ENCODE data around the gene PTPRJ.

The PTPRJ gene

DNA sequence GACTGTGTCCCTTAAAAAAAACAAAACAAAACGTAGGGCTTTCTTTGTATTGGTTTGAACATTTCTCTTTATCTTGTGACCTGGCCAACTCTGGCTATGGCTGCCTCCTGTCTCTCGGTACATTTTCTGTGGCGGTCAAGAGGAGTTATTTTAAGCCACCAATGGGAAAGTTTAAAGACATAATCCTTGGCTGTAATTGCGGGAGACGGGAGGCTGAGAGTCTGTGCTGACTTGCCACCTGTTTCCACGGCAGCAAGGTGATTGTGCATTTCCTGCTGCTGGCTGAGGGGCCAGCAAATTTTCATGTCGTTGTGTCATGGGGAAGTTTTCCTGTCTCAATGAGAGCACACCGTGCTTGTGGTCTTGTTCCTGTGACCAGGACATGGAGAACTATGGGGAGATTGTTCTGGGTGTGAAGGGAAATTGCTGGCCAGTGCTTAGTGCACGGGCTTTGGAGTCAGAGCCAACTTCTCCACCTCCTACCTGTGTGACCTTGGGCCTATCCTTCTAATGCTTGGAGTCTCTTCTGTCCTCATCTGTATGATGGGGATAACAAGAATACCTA, 11.0 kb downstream of the PTPRJ start:
- in situ Hi-C loops (cut with HindIII; ENCODE audit: low pct_ligation_motif_present, low pct_unique_long_range_greater_than_20kb, low sequenced_read_pairs): no loop called here
- DNase-seq: peak; percentile 45

DNA sequence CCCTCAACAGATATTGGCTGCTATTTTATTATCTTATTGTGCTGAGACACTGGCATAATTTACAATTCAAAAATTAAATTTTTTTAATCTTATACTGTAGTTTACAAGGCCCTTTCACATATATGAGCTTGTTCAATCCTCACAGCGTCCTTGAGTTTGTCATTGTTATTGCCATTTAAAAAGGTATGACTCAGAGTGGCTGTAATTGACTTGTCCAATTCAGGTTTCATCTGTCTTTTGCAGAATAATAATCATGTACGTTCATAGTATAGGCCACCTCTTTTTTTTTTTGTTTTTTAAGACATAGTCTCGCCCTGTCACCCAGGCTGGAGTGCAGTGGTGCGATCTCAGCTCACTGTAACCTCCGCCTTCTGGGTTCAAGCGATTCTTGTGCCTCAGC, 11.5 kb downstream of the PTPRJ start:
- no peak for DNase-seq
- in situ Hi-C loops (cut with HindIII; ENCODE audit: low pct_ligation_motif_present, low pct_unique_long_range_greater_than_20kb, low sequenced_read_pairs): no loop called here

DNA sequence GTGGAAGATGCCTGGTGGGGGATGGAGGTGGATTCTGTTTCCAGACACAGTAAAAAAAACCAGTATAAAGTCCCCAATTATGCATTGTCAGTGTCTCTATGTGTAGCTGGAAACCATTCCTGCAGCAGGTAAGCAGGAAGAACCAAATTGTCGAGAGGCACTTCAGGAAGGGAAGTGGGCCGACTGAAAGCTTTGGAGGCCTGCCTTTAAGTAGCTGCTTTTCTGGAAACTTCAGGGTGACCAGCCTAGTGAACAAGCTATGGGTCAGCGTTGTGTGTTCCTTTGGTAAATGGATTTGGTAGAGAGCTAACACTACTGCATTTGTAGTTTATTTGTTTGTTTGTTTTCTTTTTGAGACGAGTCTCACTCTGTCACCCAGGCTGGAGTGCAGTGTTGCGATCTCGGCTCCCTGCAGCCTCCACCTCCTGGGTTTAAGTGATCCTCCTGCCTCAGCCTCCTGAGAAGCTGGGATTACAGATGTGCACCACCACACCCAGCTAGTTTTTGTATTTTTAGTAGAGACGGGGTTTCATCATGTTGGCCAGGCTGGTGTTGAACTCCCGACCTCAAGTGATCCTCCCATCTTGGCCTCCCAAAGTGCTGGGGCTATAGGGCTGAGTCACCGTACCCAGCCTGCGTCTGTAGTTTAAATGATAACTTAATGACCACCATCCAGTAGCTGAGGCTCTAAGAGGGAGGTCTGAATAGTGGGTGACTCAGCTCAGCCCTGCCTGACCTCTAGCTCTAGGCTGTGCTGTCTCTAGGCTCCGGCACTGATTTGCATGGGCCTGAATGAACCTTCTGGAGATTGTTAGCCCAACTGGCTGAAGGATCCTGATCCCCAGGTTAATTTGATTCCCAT, 12.8 kb downstream of the PTPRJ start:
- in situ Hi-C loops (cut with HindIII; ENCODE audit: low pct_ligation_motif_present, low pct_unique_long_range_greater_than_20kb, low sequenced_read_pairs): no loop called here
- DNase-seq: peak; percentile 86

DNA sequence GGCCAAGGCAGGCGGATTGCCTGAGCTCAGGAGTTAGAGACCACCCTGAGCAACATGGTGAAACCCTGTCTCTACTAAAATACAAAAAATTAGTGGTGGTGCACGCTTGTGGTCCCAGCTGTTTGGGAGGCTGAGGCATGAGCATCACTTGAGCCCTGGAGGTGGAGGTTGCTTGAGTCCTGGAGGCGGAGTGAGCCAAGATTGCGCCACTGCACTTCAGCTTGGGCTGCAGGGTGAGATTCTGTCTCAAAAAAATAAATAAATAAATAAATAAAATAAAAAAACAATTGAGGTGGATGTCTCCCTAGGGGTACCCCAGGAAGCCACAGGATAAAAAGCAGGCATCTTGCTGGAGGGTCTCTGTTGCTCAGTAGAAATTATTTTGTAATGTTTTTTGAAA, 14.1 kb downstream of the PTPRJ start:
- no peak for DNase-seq
- in situ Hi-C loops (cut with HindIII; ENCODE audit: low pct_ligation_motif_present, low pct_unique_long_range_greater_than_20kb, low sequenced_read_pairs): no loop called here

DNA sequence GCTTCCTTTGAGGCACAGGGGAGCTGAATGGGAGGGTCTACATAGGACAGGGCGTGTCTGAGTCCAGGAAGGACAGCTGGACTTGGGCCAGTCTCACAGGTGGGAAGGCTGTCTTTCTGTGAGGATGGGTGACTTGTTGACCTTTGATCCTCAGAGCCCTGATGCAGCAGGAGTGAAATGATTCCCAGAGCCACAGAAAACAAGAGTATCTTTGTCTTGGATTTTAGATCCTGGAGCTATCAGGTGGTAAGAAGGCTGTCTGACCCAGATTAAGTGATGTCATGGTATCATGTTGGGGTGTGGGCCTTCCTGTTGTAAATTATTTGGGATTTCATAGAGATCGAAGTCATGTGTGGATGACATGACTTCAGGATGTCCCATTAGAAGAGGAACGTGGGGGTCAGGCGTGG, 15.0 kb downstream of the PTPRJ start:
- in situ Hi-C loops (cut with HindIII; ENCODE audit: low pct_ligation_motif_present, low pct_unique_long_range_greater_than_20kb, low sequenced_read_pairs): no loop called here
- no peak for DNase-seq

DNA sequence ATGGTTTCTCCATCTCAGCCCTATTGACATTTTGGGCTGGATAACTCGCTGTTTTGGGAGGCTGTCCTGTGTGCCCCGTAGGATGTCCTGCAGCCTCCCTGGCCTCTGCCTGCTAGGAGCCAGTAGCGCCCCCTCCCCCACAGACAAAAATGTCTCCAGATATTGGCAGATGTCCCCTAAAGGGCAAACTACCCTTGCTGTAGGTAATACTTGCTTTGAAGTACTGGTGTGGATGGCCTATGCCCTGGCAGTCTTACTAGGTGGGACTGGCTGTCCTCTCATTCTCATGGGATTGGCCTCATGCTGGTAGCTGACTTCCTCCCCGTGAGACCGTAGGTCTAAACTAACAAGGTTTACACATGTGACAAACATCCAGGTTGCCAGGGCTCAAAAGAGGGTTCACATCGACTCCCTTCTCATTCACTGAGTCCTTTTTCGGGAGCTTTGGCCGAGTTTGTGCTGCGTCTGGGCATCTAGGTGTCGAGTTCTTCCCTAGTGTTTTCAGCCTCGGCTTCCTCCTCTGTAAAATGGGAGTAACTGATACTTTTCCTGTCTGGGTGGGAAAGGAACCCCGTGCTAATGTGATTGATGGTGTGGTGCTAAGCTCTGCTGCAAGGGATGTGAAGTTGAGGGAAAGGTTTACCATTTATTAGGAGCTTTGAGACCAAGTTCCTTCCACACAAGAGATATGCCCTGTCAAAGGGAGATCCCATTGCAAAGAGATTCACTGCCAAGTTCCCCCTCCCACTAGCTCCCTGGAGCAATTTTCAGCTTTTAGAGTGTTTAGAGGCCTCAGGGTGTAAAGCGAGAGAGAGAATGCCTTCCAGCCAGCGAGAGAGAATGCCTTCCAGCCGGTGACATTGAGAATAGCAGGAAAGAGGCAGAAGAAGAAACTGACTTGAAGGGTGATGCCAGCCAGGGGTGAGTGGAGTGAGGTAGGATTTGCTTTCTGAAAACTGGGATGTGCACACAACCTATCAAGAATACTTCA, 17.0 kb downstream of the PTPRJ start:
- in situ Hi-C loops (cut with HindIII; ENCODE audit: low pct_ligation_motif_present, low pct_unique_long_range_greater_than_20kb, low sequenced_read_pairs): no loop called here
- DNase-seq: no peak

DNA sequence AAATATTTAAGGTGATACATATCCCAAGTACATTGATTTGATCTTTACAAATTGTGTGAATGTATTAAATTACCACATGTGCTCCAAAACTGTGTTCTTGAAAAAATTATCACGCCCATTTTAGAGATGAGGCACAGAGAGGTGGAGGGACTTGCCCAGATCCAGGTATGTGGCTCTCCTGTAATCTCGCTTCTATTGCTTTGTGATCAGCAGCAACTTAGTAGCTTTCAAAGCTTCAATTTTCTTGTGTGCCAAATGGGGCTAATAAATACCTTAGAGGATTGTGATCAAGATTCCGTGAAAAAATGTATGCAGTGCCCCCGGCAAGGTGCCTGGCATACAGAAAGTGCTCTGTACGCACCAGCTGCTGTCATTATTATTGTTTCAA, 18.0 kb downstream of the PTPRJ start:
- in situ Hi-C loops (cut with HindIII; ENCODE audit: low pct_ligation_motif_present, low pct_unique_long_range_greater_than_20kb, low sequenced_read_pairs): no loop called here
- no peak for DNase-seq

DNA sequence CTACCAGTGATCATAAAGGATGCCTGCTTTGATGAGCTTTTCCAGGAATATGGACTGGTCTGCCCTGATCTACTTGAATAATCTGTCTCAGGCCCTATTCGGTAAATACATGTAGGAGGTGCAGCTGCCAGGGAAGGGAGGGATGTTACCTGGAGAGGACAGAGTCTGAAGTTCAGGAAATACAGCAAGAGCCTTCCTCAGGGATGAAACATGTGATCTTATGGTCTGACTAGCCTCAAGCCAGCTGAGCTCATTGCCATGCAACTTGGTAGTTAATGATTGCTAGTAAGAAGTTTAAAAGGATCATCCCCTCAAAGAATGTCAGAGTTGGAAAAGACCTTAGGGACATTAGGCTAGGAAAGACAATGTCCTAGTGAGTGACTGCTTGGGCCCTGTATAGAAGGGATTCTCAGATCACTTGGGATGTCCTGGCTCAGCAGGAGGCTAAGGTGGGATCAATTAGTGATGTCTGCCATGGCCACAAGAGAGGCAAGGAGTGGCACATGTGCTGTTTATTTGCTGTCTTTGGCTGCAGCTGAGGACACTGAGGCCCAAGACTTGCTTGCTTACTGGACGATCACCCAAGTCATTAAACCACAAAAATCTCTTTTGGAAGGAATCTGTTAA, 18.5 kb downstream of the PTPRJ start:
- in situ Hi-C loops (cut with HindIII; ENCODE audit: low pct_ligation_motif_present, low pct_unique_long_range_greater_than_20kb, low sequenced_read_pairs): no loop called here
- DNase-seq: peak; percentile 82

DNA sequence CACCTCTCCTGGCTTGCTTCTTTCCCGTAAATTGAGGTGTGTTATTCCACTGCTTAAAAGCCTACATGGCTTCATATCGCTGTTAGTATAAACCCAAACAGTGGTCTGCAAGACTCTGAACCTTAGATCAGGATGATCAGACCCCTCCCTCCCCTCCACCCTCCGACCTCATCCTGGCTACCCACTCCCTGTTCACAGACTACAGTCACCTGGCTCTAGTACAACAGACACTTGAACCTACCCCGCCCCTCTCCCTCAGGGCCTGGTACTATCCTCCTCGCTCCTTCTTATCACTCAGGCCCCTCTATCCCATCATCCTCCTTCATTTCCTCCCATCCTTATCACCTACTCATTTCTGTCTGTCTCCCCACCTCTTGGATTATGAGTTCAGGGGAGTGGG, 20.1 kb downstream of the PTPRJ start:
- DNase-seq: no peak
- in situ Hi-C loops (cut with HindIII; ENCODE audit: low pct_ligation_motif_present, low pct_unique_long_range_greater_than_20kb, low sequenced_read_pairs): no loop called here

DNA sequence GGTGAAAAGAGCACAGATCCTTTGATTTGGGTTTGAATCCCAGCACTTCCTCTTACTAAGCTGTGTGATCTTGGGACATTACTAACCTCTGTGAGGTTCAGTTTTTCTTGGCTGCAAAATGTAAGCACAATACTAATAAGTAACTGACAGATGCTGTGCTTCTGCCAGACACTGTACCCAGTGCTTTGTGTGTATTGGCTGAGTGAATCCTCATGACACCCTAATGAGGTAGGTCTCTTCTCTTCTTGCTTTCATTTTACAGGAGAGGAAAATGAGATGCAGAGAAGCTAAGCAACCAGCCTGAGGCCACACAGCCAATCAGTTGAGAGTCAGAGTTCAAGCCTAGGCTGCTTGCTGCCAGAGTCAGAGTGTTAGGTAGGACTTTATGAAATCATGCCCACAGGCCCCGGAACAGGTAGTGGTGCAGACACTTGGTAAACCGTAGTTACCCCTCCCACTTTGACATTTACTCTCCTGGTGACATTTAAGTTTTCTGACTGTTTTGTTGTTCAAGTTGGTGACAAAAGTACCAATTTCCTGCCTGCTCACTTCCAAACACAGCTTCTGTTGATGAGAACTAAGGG, 21.2 kb downstream of the PTPRJ start:
- in situ Hi-C loops (cut with HindIII; ENCODE audit: low pct_ligation_motif_present, low pct_unique_long_range_greater_than_20kb, low sequenced_read_pairs): no loop called here
- DNase-seq: peak; percentile 80

DNA sequence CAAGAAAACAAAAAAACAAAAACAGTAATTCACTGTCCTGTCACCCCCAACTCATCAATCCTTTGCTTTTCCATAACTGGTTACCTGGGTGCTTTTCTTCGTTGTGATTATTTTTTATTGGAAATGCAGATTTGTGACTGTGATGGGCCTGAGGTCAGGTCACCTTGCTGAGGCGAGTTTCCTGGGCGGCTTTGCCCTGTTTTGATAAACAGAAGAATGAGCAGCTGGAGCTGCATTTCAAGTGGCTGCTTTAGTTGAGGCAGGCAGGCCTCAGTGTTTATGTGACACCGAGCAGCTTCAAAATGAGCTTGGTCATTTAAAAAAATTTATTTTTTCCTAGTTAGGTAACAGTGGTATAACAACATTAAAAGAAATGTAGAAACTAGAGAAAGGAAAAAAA, 22.2 kb downstream of the PTPRJ start:
- in situ Hi-C loops (cut with HindIII; ENCODE audit: low pct_ligation_motif_present, low pct_unique_long_range_greater_than_20kb, low sequenced_read_pairs): no loop called here
- DNase-seq: no peak

DNA sequence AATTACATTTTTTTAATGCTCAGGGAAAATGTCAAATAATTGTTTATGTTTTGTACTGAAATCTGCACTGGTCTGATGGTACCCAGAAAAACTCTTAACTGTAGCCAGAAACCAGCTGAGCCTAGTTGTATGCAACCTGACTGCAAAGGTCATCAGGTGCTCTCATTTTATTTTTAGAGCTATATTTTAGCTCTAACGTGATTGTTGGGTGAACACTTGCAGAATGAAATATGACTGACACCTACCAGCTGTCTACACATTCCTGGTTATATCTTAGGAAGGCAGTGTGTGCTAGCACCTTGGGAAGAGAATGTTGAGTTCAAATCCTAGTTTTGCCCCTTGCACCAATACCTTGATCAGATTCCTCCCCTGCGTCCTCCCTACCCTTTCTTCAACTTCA, 23.6 kb downstream of the PTPRJ start:
- no peak for DNase-seq
- in situ Hi-C loops (cut with HindIII; ENCODE audit: low pct_ligation_motif_present, low pct_unique_long_range_greater_than_20kb, low sequenced_read_pairs): no loop called here

DNA sequence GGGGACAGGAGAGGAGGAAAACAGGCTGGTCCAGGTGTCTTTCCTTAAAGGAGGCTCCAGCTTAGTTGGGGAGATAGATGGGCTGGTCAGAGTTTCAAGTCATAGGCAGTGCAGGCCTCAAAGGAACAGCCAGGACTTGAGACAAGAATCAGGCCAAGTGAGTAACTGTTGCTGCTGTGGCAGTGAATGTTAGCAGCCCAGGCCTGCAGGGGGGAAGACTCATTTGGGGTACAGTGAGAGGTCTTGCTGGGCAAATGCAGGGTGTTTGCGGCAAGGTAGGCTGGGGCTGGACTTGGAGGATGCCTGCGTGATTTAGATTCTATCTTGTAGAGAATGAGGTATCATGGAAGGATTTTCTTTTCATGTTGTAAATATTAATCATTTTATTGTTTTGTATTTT, 24.1 kb downstream of the PTPRJ start:
- no peak for DNase-seq
- in situ Hi-C loops (cut with HindIII; ENCODE audit: low pct_ligation_motif_present, low pct_unique_long_range_greater_than_20kb, low sequenced_read_pairs): no loop called here

DNA sequence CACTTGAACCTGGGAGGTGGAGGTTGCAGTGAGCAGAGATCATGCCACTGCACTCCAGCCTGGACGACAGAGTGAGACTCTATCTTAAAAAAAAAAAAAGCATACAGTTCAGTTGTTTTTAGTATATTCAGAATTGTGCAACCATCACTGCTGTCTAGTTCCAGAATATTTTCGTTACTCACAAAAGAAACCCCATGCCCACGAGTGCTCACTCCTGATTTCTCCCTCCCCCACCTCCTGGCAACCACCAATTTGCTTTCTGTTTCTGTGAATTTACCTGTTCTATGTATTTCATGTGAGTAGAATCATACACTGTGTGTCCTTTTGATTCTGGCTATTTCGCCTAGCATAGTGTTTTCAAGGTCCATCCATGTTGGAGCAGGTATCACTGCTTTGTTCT, 24.8 kb downstream of the PTPRJ start:
- in situ Hi-C loops (cut with HindIII; ENCODE audit: low pct_ligation_motif_present, low pct_unique_long_range_greater_than_20kb, low sequenced_read_pairs): no loop called here
- DNase-seq: no peak

DNA sequence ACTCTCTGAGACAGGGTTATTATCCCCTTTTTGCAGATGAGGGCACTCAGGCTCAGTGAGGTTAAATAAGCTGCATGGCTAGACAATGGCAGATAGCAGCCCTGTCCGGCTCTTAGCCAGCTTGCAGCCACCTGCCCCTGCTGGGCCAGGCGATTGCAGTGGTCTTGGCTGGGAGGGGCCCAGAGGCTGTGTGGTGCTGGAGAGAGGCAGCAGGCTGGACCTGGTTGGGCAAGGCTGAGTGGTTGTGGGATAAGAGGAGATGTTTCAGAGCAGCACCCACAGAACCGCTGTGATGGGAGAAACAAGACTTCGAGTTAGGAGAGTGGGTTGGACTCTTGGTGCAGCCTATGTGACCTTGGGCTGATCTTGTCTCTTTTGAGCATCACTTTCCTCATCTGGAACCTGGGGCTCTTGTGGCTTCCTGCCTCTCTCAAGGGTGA, 25.5 kb downstream of the PTPRJ start:
- in situ Hi-C loops (cut with HindIII; ENCODE audit: low pct_ligation_motif_present, low pct_unique_long_range_greater_than_20kb, low sequenced_read_pairs): no loop called here
- no peak for DNase-seq

DNA sequence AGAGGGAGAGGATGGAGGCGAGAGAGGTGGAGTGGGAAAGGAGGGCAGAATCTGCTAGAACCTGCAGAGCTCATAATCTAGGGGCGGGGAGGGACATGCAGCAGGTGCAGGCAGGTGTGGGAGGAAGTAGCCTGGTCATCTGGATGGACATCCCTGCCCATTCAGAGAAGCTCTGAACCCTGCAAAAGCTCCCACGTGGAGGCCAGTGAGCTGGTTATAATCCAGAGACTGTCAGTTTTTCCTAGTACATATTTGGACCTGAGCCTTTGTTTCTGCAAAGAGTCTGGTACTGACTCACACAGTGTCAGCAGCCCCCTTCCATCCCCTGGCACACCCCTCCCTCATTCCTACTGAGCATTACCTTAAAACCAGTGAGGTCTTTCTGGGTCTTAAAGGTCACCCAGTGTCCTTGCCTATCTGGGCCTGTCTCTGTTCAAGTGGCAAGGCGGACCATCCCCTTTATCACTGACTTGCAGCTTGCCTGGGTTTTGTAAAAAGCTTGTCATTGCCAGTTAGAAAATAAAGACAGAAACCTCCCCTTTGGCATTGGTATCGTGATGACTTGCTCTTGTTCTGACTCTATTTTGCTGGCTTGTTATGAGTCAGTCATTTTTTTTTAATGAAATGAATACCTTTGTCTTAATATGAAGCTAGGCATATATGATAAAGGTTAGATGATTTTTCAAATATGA, 26.1 kb downstream of the PTPRJ start:
- in situ Hi-C loops (cut with HindIII; ENCODE audit: low pct_ligation_motif_present, low pct_unique_long_range_greater_than_20kb, low sequenced_read_pairs): no loop called here
- no peak for DNase-seq

DNA sequence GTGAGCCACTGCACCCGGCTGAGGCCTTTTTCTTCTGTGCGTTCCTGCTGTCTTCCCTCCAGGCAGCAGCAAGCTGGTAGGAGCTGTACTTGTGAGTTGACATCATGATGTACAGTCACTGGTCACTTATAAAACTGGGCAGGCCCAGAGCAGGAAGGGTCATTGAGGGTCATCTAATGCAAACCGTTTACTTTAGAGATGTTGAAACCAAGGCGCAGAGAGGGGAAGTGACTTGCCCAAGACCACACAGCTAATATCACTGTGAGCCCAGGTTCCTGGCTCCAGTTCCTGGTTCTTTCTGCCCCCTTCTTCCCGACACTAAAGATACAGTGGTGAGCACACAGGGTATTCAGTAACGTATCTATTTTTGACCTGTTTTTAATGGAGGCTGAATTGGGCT, 27.3 kb downstream of the PTPRJ start:
- in situ Hi-C loops (cut with HindIII; ENCODE audit: low pct_ligation_motif_present, low pct_unique_long_range_greater_than_20kb, low sequenced_read_pairs): no loop called here
- no peak for DNase-seq

DNA sequence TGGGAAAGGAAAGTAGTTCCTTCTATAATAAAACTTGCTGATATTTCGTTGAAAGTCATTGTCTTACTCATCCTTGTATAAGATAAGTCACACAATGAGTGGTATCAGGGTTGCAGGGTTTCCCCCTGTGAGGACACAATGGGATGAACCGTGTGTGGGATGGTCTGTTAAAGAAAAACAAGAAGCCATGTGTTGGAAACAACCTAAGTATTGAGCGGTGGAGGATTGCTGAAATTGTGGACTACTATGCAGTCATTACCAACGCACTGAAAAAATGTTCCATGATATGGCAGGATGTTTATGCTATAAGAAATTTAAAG, 28.6 kb downstream of the PTPRJ start:
- in situ Hi-C loops (cut with HindIII; ENCODE audit: low pct_ligation_motif_present, low pct_unique_long_range_greater_than_20kb, low sequenced_read_pairs): no loop called here
- DNase-seq: no peak

All from ACHN (cell line).